Peyer's patch (tissue), 4 donors: Measurements from ENCODE around the gene HS6ST2. TPM values are rescaled to one million over a fixed set of nuclear protein-coding genes. Genes with fewer than 3 reads are reported as not detected.

Experiments
- DNase-seq, 3 donors: peaks; one replicate each; pipeline ENCODE4 v3.0.0-alpha.2; 2017 to 2019
- H3K27ac ChIP-seq, 4 donors: fragments of 200-600 bp; sonication (generic); one replicate each; pipeline ENCODE4 v1.5.1; 2016 to 2019
- H3K27me3 ChIP-seq, 2 donors: fragments of 200-600 bp; sonication (generic); one replicate each; pipeline ENCODE4 v1.5.1; 2019
- H3K36me3 ChIP-seq, 3 donors: fragments of 200-600 bp; sonication (generic); one replicate each; pipeline ENCODE4 v1.5.1; 2016 to 2019
- H3K4me1 ChIP-seq, 4 donors: fragments of 200-600 bp; sonication (generic); one replicate each; pipeline ENCODE4 v1.5.1; 2016 to 2019
- H3K4me3 ChIP-seq, 4 donors: fragments of 200-600 bp; sonication (generic); 1 replicate in 3 of 4; 2 replicates in 1 of 4; pipeline ENCODE4 v1.5.1; 2016 to 2019; ENCODE audit warnings: mild to moderate bottlenecking in 1 of 4
- H3K9me3 ChIP-seq, 4 donors: fragments of 200-600 bp; sonication (generic); one replicate each; pipeline ENCODE4 v1.5.1; 2016 to 2019; ENCODE audit warnings: mild to moderate bottlenecking in 1 of 4
- CTCF ChIP-seq, 6 experiments: fragments of 450-650 bp in 4 of 6; fragments of 200-600 bp in 2 of 6; sonication (generic) in 1 of 6; IDR thresholded peaks; one replicate each; pipeline ENCODE4 v1.5.1; 2017 to 2019; ENCODE audit warnings: antibody characterized with exemption in 6 of 6, mild to moderate bottlenecking in 3 of 6, moderate library complexity in 1 of 6
- POLR2A ChIP-seq, 2 donors: fragments of 450-650 bp; IDR thresholded peaks; one replicate each; pipeline ENCODE4 v1.5.1; 2017; ENCODE audit warnings: antibody characterized with exemption in 2 of 2, mild to moderate bottlenecking in 2 of 2, moderate library complexity in 2 of 2
- total RNA-seq, 4 donors: library from RNA; depleted of rRNA; stranded (reverse); fragments of >200 nt; gene quantifications; one replicate each; pipeline ENCODE4 v1.1.0, GENCODE V29; 2016

HS6ST2 gene
- total RNA-seq, 4 donors from 2014 or later = not detected

- H3K4me3 ChIP-seq = no peak overlapping the region
- no peaks in the 10 kb centered on the region for H3K27me3 ChIP-seq
- H3K27ac ChIP-seq = no peak overlapping the region
- no peaks in the 10 kb centered on the region for H3K9me3 ChIP-seq
- DNase-seq = no peak
- TF ChIP-seq POLR2A (IDR thresholded peaks at IDR 0.05) (no peak), CTCF (IDR thresholded peaks at IDR 0.05) (no peak)
- no peaks in the 10 kb centered on the region for H3K36me3 ChIP-seq
- H3K4me1 ChIP-seq = no peaks in the 10 kb centered on the region
Observed at GRCh38 chrX:132778917-132779316, 179.5 kb downstream of the HS6ST2 start.

GRCh38 chrX:132776486-132777210 is 181.8 kb downstream of the HS6ST2 start:
- H3K4me1 ChIP-seq = no peaks in the 10 kb centered on the region
- no peaks in the 10 kb centered on the region for H3K9me3 ChIP-seq
- H3K27ac ChIP-seq = no peak overlapping the region
- no peak overlapping the region for H3K4me3 ChIP-seq
- no peaks in the 10 kb centered on the region for H3K36me3 ChIP-seq
- no peaks in the 10 kb centered on the region for H3K27me3 ChIP-seq
- TF ChIP-seq CTCF (IDR thresholded peaks at IDR 0.05) (no peak), POLR2A (IDR thresholded peaks at IDR 0.05) (no peak)
- no peak for DNase-seq

- Histone ChIP-seq H3K27ac (no peak overlapping the region), H3K36me3 (no peaks in the 10 kb centered on the region), H3K9me3 (no peaks in the 10 kb centered on the region), H3K4me1 (no peaks in the 10 kb centered on the region), H3K27me3 (no peaks in the 10 kb centered on the region), H3K4me3 (no peak overlapping the region)
- DNase-seq = no peak
- TF ChIP-seq POLR2A (IDR thresholded peaks at IDR 0.05) (no peak), CTCF (IDR thresholded peaks at IDR 0.05) (no peak)
Observed at GRCh38 chrX:132775263-132775823, 183.1 kb downstream of the HS6ST2 start.

GRCh38 chrX:132774010-132774714 is 184.3 kb downstream of the HS6ST2 start:
- Histone ChIP-seq H3K9me3 (no peaks in the 10 kb centered on the region), H3K27ac (no peak overlapping the region), H3K4me1 (no peaks in the 10 kb centered on the region), H3K36me3 (no peaks in the 10 kb centered on the region), H3K27me3 (no peaks in the 10 kb centered on the region), H3K4me3 (no peak overlapping the region)
- no peak for DNase-seq
- TF ChIP-seq POLR2A (IDR thresholded peaks at IDR 0.05) (no peak), CTCF (IDR thresholded peaks at IDR 0.05) (no peak)

GRCh38 chrX:132769609-132770008 is 188.8 kb downstream of the HS6ST2 start:
- H3K36me3 ChIP-seq = no peaks in the 10 kb centered on the region
- no peaks in the 10 kb centered on the region for H3K9me3 ChIP-seq
- no peaks in the 10 kb centered on the region for H3K4me1 ChIP-seq
- H3K27ac ChIP-seq = no peak overlapping the region
- no peak overlapping the region for H3K4me3 ChIP-seq
- DNase-seq = no peak
- TF ChIP-seq CTCF (IDR thresholded peaks at IDR 0.05) (no peak), POLR2A (IDR thresholded peaks at IDR 0.05) (no peak)
- no peaks in the 10 kb centered on the region for H3K27me3 ChIP-seq
